GM19099 (cell line): ENCODE results near the gene SH2D3A.
A peak's percentile ranks its signal among the peaks of the same experiment; 100 is the strongest.

Source experiments
- POLR2A ChIP-seq: IDR thresholded peaks from 3 replicates; pipeline ENCODE4 v1.6.1; 2011; ENCODE audit warnings: low read depth; ENCODE audit not compliant: insufficient read length; ENCODE audit errors: extremely low read depth

Gene SH2D3A

DNA sequence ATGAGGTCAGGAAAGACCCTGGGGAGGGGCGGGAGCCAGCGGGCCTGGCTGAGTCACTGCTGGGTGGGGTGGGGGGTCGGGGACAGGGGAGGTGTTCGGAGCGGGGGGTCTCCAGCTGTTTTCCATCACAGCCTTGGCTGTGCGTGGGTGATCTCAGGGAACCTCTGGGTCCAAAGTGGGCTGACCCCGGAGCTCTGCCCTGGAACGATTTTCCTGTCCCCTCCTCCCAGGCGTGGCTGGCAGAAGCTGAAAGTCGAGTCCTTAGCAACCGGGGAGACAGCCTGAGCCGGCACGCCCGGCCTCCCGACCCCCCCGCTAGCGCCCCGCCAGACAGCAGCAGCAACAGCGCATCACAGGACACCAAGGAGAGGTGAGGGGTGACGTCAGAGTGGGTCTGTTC, 17.2 kb downstream of the SH2D3A start:
- no peak for TF ChIP-seq POLR2A

DNA sequence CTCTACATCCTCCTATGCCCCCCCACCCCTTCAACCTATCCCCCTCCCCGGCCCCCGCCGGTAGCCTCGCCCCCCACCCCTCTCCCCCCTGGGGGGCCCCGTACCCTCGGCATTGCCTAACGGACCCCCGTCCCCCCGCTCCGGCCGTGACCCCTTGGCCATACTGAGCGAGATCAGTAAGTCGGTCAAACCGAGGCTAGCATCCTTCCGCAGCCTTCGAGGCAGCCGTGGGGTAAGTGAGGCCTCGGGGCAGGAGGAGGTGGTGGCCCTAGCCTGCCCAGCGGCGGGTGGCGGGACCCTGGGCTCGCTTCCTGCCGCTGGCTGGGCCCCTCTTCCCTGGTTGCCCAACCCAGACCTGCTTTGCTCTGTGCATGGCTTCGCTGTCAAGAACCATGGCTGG, 21.3 kb downstream of the SH2D3A start:
- no peak for TF ChIP-seq POLR2A

DNA sequence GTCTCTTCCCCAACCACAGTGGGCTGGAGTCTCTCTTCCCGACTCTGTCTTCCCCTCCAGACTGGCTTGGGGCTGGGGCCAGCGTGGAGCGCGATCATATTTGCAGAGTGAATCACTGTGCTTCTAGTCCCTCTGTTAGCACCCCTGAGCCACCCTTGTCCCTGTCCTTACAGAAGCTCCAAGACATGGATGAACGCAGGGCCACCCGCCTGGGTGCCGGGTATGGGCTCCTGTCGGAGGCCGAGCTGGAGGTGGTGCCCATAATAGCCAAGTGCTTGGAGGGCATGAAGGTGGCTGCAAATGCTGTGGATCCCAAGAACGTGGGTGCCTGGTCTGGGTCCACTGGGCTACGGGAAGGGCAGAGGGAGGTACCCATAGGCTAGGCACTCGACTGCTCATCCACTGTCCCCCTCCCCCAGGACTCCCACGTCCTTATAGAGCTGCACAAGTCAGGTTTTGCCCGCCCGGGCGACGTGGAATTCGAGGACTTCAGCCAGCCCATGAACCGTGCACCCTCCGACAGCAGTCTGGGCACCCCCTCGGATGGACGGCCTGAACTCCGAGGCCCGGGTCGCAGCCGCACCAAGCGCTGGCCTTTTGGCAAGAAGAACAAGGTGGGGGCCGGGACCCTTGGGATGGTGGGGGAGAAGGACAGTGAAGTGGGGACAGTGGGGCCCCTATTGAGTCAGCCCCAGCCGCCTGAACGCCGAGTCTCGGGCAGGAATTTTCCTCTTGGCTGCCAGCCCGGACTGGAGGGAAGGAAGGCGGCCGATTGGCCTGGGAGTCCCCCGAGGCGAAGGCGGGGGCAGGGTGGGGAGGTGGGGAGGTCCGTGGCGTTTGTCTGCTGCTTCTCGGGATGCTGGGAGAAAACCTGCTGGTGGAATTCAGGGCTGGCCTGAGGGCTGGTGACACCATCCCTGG, 22.6 kb downstream of the SH2D3A start:
- no peak for TF ChIP-seq POLR2A

DNA sequence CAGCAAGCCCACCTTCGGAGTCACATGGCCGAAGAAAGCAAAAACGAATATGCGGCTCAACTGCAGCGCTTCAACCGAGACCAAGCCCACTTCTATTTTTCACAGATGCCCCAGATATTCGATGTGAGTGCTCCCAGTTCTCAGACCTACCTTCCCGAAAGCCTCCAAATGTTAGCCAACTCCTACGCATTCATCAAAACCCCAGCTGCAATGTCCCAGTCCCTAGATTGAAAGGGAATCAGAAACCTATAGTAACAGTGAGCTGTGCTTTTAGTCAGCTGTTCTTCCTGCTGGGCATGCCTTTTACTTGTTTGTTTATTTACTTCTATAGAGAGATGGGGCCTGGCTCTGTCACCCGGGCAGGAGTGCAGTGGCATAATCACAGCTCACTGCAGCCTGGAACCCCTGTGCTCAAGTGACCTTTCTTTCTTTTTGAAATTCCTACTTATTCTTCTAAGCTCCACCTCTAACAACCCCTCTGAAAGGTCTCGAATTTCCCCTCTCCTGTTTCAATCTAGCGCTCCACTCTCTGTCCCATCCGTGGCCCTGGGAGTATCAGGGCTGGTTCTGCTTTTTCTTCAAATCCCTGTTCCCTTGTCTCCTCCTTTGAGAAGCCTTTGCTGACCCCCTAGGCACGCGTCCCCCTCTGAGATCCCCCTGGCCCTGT, 23.4 kb downstream of the SH2D3A start:
- TF ChIP-seq POLR2A, result no peak

DNA sequence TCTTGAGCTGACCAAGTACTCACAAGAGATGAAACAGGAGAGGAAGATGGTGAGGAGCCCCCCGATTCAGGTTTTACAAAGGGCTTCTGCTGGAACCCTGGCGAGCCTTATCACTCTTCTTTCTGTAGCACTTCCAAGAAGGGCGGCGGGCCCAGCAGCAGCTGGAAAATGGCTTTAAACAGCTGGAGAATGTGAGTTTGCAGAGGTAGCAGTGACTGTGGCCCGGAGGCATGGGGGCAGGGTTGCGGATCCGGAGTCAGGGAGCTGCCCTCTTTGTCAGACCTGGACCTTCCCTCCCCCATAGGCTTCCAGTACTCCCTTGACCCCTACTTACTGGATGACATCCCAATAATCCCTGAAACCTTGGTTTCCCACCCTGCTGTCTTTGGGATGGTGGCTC, 24.2 kb downstream of the SH2D3A start:
- no peak for TF ChIP-seq POLR2A

DNA sequence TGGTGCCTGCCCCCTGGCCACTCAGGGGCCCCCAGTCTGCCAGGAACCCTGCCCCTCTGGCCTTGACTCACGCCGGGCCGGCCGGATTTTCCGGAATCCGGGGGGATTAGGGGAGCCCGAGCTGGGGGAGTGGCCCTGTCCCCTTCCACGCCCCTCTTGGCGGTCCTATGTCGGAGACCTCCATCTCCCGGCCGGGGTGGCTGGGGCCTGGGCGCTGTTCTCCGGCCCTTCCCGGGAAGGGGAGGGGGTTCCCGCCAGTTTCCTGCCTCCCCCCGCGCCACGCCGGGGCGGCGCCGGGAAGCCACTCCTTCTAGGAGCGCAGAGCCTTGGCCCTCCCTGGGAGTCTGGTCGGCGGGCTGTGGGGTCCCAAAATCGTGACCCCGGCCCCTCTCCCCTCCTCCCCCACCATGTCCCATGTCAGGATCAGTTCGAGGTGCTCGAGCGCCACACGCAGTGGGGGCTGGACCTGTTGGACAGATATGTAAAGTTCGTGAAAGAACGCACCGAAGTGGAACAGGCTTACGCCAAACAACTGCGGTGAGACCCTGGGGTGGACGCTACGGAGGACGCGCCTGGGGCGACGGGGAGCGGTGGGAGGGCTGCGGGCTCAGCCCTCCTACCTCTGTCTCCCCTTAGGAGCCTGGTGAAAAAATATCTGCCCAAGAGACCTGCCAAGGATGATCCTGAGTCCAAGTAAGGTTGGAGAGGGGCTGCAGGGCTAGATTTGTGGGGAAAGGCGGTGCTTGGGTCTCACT, 26.5 kb downstream of the SH2D3A start:
- TF ChIP-seq POLR2A, result peak; percentile 26

DNA sequence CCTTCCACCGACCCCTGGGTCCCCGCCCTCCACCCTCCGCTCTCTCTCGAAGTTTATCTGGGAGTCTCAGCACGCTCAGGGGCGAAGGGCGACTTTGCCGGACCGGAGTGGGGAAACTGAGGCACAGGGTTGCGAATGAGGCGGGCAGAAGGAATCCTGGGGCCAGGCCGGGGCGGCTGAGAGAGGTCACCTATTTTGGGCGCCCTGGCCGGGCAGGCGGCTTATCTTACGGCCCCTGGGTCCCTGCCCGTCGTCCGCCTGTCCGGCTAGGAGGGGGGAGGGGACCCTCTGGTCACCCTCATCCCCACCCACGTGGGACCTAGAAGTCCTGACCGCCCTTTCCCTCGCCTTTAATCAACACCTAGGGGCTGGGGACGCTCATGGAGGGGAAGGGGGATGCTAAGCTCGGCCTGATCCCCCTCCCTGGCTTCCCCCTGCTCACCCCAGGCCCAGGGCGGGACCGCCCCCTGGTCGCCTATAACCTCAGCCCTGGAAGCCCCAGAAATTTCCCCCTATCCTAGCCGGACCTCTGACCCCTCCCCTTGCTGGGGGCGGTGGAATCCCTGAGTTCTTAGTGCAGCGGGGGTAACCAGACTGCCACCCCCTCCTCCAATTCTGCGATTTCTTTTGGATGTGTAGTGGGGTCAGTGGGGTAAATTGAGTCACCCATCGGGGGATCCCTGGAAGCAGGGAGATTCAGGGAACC, 27.2 kb downstream of the SH2D3A start:
- TF ChIP-seq POLR2A, result no peak

DNA sequence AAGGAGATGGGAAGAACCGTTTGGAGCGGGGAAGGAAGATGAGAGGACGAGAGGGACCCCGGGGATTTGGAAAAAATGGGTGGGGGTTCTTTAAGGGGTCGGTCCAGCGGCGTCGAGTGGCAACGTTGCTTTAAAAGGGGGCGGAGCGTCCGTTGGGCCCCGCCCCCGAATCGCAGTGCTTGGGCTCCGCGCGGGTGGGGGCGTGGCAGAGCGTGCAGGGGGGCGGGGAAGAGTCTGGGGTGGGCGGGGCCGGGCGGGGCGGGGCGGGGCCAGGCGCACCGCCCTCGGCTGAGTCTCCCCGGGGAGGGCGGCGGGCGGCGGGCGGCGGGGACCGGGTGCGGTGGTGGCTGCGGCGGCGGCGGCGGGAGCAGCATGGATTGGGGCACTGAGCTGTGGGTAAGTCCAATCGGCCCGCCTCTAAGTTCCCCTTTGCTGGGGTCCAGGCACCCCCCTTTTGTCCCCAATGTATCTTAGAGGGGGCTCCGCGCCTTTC, 27.8 kb downstream of the SH2D3A start, which contains the start of gene TRIP10:
TRIP10 (plus strand) TSS at position 291 of the 493 bp plus-strand sequence; CDS start at position 373, 82 bp downstream.
- no peak for TF ChIP-seq POLR2A

DNA sequence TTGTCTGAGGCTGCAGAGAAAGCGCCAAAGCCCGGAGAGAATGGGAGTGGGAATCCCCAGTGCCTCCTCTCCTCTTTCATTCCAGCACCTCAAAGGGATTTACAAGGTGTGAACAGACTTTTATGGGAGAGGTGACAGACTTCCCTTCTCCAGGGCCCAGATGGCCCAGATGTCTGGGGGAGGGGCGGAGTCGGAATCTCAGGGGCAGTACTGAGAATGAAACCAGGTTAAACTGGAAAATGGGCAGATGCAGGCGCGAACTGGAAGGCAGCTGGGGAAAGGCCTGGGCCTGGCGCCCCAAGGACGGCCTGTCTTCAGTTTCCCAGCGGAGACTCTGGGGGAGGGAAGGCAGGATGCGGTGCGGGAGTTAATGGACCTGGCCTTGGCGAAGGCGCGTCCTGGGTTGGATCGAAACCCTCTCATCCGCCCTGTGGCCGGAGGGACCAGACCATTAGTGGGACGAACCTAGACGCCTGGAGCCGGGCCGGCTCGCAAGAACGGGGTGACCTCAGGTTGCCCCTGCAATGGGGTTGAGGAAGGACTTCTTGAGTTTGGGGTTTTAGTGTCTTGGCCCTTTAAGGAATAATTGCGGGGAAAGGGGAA, 28.3 kb downstream of the SH2D3A start:
- TF ChIP-seq POLR2A, result no peak

DNA sequence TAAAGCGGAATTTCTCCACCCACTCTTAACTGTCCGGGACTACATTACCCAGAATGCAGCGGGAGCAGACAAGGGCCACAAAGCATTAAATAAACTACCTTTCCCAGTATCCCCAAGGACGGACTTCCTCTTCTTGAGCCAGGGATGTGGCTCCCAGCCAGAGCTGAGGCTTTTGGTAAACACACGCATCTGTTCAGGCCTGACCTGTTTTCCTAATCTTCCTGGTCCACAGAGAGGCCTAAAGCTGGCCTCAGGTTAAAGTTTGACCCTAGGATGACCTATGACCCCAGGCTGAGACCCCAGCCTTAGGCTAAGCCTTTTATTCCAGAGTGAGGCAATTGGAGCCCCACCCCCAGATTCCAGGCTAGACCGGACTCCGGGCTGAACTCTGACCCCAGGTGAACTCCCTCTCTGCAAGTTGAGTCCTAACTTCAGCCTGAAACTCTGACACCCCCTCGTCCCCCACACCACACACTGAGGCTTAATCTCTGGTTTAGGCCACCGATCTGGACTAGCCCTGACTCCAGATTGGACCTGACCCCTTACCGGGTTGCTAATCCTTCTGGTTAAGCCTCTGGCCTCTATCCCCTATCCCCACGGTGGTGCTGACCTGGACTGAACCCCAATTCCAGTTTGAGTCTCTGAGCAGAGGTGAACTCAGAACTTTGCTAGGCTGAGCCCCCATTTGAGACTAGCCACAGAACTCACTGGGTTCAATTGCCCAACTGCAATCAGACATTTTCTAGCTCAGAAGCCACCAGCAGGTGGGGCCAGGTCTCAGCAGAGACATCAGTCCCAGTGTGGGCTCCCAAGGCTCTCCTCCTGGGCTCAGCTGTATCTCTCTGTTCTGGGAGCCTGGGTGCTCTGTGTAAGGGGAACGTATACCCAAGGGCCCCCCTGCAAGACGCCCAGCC, 29.1 kb downstream of the SH2D3A start:
- TF ChIP-seq POLR2A, result peak; percentile 28

DNA sequence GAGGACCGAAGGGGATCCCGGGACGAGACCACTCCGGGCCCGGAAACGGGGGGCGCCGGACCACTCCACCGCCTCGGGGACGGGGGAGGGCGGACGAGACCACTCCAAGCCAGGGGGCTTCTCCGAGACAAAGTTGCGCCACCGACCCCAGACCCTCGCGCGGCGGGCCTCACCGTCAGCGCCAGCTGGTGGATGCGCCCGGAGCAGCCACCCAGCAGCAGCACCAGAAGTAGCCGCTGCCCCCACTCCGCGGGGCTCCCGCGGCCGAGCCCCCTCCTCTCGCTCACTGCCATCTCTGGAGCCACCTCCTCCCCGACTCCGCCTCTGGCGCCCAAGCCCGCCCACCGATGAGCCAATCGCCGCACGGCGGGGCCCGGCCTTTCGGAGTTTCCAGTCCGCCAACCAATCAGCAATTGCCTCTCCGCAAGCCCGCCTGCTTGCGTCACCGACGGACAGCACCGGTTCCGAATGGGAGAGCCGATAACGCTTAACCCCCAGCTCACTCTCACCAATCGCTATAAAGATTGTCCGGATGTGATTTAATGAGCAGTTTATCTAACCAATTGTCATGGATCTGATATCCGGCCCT, 29.9 kb downstream of the SH2D3A start, which contains the start of gene GPR108:
GPR108 (minus strand) TSS at position 297 of the 589 bp plus-strand sequence; CDS start at position 293, 4 bp downstream.
- peak; percentile 64 for TF ChIP-seq POLR2A

DNA sequence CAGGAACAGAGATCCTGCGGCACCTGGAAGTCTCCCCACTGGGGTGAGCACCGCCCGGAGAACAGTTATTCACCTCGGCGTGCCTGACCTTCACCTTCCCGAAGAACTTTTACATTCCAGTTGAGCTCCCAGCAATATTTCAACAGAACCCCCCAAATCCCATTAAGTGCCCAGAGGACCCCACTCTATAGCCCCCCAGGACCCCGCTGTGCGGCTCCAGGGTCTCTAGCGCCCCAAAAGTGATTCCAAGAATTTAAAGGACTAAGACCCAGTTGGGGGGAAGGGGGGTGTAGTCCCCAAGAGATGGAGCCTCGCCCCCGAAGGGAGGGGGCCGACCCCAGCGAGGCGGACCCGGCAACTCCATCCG, 30.3 kb downstream of the SH2D3A start:
- no peak for TF ChIP-seq POLR2A
